Measurements from ENCODE around the gene CDC34. TPM values are rescaled to one million over a fixed set of nuclear protein-coding genes. Genes with fewer than 3 reads are reported as not detected.

CDC34 gene
- total and polyA plus RNA-seq, 5 donors from 2014 or later: 32.2 to 39.2 (median 36.9) TPM

DNA sequence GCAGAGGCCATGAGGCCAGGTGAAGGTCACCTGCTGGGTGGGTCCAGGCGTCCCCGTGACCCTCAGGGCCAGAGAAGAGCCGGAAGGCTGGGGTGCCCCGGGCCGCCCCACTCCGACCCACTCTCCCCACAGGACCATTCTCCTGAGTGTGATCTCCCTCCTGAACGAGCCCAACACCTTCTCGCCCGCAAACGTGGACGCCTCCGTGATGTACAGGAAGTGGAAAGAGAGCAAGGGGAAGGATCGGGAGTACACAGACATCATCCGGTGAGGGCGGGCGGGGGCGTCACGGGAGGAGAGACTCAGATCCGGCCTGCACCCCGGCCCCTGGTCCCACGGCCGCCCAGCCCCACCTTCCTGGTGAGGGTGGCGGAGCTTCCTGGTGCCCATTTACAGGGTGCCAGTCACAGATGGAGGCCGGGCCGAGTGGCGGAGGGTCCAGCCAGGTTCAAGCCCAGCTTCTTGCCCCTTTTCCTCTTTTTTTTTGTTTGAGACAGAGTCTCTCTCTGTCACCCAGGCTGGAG, 5.4 kb downstream of the CDC34 start:
- Mint-ChIP-seq H3K4me3 (no peak overlapping the region), H3K27ac (no peak overlapping the region), H3K27me3 (no peaks in the 10 kb centered on the region), H3K4me1 (peaks cover 0 to 23% (median 6%) of the 10 kb centered on the region in 4 donors), H3K9me3 (no peaks in the 10 kb centered on the region), H3K36me3 (peaks cover 5% of the 10 kb centered on the region)
- peaks cover 23% of the 10 kb centered on the region for H3K36me3 ChIP-seq (ENCODE audit: control insufficient read depth, insufficient read depth, low read length)
- no peaks in the 10 kb centered on the region for H3K27me3 ChIP-seq (ENCODE audit: control insufficient read depth, insufficient read depth, low read length)
- DNase-seq (no peak), ATAC-seq (ENCODE audit: low read depth in 2 of 2) (no peak)
- no peak overlapping the region for H3K4me3 ChIP-seq (ENCODE audit: low read depth, low read length)
- H3K27ac ChIP-seq (ENCODE audit: insufficient read depth, low read length, poor library complexity, severe bottlenecking): no peak overlapping the region
- H3K4me1 ChIP-seq (ENCODE audit: control insufficient read depth, insufficient read depth, low read length, poor library complexity, severe bottlenecking): peaks cover 18% of the 10 kb centered on the region
- no peaks in the 10 kb centered on the region for H3K9me3 ChIP-seq (ENCODE audit: control insufficient read depth in 2 of 2, low read length in 2 of 2)

DNA sequence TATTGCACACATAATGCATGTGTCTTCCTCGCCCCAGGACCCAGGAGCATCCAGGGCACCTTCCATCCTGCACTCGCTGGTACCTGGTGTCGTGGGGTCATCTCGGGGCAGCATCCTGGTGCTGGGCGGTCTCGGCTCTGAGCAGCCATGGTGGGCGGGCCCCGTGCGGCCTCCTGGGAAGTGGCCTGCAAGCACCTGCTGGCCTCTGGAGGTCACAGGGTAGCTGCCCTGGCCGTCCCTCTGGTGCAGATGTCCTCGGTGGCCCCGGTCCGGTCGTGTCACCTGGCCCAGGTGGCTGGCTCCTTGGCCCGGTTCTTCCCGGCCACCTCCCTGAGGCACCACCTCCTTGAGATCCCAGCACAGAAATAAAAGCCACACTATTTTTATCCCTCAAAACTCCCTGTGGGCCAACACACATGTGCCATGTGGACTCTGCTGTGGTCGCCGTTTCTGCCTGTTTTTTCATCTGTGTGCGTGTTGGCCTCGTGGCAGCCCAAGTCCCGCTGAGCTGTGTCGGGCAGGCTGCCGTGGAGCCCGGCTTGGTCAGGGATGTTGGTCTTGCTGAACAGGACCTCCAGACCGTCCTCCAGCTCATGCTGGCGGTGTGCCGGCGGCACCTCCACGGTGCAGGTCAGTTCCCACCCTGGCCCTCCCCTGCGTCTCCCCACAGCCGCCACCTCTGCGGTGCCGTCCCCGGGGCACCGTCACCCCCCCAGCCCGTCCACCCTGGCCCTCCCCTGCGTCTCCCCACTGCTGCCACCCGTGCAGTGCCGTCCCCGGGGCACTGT, 7.3 kb downstream of the CDC34 start:
- Mint-ChIP-seq H3K4me1 (peaks cover 0 to 20% (median 6%) of the 10 kb centered on the region in 4 donors), H3K27ac (no peak overlapping the region), H3K4me3 (no peak overlapping the region), H3K9me3 (no peaks in the 10 kb centered on the region), H3K36me3 (peaks cover 5% of the 10 kb centered on the region), H3K27me3 (no peaks in the 10 kb centered on the region)
- H3K4me3 ChIP-seq (ENCODE audit: low read depth, low read length): no peak overlapping the region
- no peaks in the 10 kb centered on the region for H3K9me3 ChIP-seq (ENCODE audit: control insufficient read depth in 2 of 2, low read length in 2 of 2)
- peaks cover 30% of the 10 kb centered on the region for H3K36me3 ChIP-seq (ENCODE audit: control insufficient read depth, insufficient read depth, low read length)
- DNase-seq (no peak), ATAC-seq (ENCODE audit: low read depth in 2 of 2) (no peak)
- no peak overlapping the region for H3K27ac ChIP-seq (ENCODE audit: insufficient read depth, low read length, poor library complexity, severe bottlenecking)
- H3K4me1 ChIP-seq (ENCODE audit: control insufficient read depth, insufficient read depth, low read length, poor library complexity, severe bottlenecking): peaks cover 10% of the 10 kb centered on the region
- no peaks in the 10 kb centered on the region for H3K27me3 ChIP-seq (ENCODE audit: control insufficient read depth, insufficient read depth, low read length)

DNA sequence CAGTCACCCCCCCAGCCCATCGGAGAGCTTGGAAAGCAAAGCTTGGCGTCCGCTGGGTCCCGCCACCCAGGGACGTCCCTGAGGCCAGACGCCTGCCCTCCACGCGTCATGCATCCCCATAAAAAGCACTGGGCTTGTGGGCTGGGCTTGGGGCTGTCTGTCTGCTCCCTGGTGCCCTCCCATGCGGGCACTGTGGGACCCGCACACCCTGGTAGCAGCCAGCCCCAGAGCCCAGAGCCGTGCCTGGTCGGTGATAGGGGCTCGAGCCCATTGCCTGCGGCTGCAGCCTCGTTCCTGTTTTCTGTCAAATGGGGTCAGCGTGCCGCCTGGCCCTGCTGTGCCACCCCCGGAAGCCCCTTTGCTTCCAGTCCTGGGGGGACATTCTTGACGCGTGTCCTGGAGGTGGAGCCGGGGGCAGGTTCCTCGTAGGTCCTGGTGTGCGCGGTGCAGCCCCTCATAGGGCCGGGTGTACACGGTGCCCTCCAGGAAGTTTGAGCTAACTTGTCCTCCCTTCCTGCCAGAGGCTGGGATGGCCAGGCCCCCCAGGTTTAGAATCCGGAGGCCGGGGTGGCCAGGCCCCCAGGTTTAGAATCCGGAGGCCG, 8.0 kb downstream of the CDC34 start:
- Histone ChIP-seq H3K27ac (ENCODE audit: insufficient read depth, low read length, poor library complexity, severe bottlenecking) (no peak overlapping the region), H3K4me3 (ENCODE audit: low read depth, low read length) (no peak overlapping the region), H3K27me3 (ENCODE audit: control insufficient read depth, insufficient read depth, low read length) (no peaks in the 10 kb centered on the region), H3K9me3 (ENCODE audit: control insufficient read depth in 2 of 2, low read length in 2 of 2) (no peaks in the 10 kb centered on the region), H3K36me3 (ENCODE audit: control insufficient read depth, insufficient read depth, low read length) (peaks cover 30% of the 10 kb centered on the region), H3K4me1 (ENCODE audit: control insufficient read depth, insufficient read depth, low read length, poor library complexity, severe bottlenecking) (peaks cover 14% of the 10 kb centered on the region)
- ATAC-seq (ENCODE audit: low read depth in 2 of 2): no peak
- Mint-ChIP-seq H3K4me3 (no peak overlapping the region), H3K27me3 (no peaks in the 10 kb centered on the region), H3K9me3 (no peaks in the 10 kb centered on the region), H3K4me1 (peaks cover 0 to 24% (median 6%) of the 10 kb centered on the region in 4 donors), H3K36me3 (peaks cover 5% of the 10 kb centered on the region), H3K27ac (no peak overlapping the region)
- no peak for DNase-seq

DNA sequence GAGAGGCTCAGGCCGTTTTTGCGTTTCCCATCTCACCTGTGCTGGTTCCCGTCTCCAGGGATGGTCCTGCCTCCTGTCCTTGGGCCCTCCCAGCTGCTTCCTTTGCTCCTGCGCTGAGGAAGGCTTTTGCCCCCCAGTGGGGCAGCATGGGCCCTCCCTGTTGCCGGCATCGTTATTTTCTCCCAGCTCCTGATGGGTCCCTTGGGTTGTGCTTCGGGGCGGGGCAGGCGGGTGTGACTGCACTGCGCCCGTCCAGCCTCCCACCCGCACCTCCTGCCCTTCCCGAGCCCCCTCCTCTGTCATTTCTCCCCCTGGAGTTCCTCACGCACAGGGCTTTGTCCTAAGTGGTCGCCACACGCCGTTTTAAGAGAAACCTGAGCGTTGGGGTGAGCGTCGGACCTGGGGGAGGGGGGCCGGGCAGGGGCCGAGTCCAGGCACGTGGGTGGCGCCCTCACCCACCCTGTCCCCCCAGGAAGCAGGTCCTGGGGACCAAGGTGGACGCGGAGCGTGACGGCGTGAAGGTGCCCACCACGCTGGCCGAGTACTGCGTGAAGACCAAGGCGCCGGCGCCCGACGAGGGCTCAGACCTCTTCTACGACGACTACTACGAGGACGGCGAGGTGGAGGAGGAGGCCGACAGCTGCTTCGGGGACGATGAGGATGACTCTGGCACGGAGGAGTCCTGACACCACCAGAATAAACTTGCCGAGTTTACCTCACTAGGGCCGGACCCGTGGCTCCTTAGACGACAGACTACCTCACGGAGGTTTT, 9.5 kb downstream of the CDC34 start:
- Mint-ChIP-seq H3K27ac (no peak overlapping the region), H3K36me3 (peaks cover 5% of the 10 kb centered on the region), H3K4me1 (peaks cover 0 to 29% (median 6%) of the 10 kb centered on the region in 4 donors), H3K27me3 (no peaks in the 10 kb centered on the region), H3K9me3 (no peaks in the 10 kb centered on the region), H3K4me3 (no peak overlapping the region)
- H3K4me1 ChIP-seq (ENCODE audit: control insufficient read depth, insufficient read depth, low read length, poor library complexity, severe bottlenecking): peaks cover 20% of the 10 kb centered on the region
- no peak overlapping the region for H3K27ac ChIP-seq (ENCODE audit: insufficient read depth, low read length, poor library complexity, severe bottlenecking)
- ATAC-seq (ENCODE audit: low read depth in 2 of 2): no peak
- no peak for DNase-seq
- no peaks in the 10 kb centered on the region for H3K9me3 ChIP-seq (ENCODE audit: control insufficient read depth in 2 of 2, low read length in 2 of 2)
- no peaks in the 10 kb centered on the region for H3K27me3 ChIP-seq (ENCODE audit: control insufficient read depth, insufficient read depth, low read length)
- no peak overlapping the region for H3K4me3 ChIP-seq (ENCODE audit: low read depth, low read length)
- peaks cover 30% of the 10 kb centered on the region for H3K36me3 ChIP-seq (ENCODE audit: control insufficient read depth, insufficient read depth, low read length)

DNA sequence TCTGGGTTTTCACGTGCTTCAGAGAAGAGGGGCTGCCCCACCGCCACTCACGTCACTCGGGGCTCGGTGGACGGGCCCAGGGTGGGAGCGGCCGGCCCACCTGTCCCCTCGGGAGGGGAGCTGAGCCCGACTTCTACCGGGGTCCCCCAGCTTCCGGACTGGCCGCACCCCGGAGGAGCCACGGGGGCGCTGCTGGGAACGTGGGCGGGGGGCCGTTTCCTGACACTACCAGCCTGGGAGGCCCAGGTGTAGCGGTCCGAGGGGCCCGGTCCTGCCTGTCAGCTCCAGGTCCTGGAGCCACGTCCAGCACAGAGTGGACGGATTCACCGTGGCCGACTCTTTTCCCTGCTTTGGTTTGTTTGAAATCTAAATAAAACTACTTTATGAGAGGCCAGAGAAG, 10.1 kb downstream of the CDC34 start:
- H3K27me3 ChIP-seq (ENCODE audit: control insufficient read depth, insufficient read depth, low read length): no peaks in the 10 kb centered on the region
- Mint-ChIP-seq H3K9me3 (no peaks in the 10 kb centered on the region), H3K27ac (no peak overlapping the region), H3K36me3 (peaks cover 5% of the 10 kb centered on the region), H3K4me3 (peak overlapping the region in 1 of 4 donors; percentile 15), H3K4me1 (peaks cover 0 to 29% (median 6%) of the 10 kb centered on the region in 4 donors), H3K27me3 (no peaks in the 10 kb centered on the region)
- H3K4me3 ChIP-seq (ENCODE audit: low read depth, low read length): no peak overlapping the region
- peaks cover 20% of the 10 kb centered on the region for H3K4me1 ChIP-seq (ENCODE audit: control insufficient read depth, insufficient read depth, low read length, poor library complexity, severe bottlenecking)
- ATAC-seq (ENCODE audit: low read depth in 2 of 2): no peak
- DNase-seq: no peak
- H3K9me3 ChIP-seq (ENCODE audit: control insufficient read depth in 2 of 2, low read length in 2 of 2): no peaks in the 10 kb centered on the region
- H3K36me3 ChIP-seq (ENCODE audit: control insufficient read depth, insufficient read depth, low read length): peaks cover 23% of the 10 kb centered on the region
- no peak overlapping the region for H3K27ac ChIP-seq (ENCODE audit: insufficient read depth, low read length, poor library complexity, severe bottlenecking)

DNA sequence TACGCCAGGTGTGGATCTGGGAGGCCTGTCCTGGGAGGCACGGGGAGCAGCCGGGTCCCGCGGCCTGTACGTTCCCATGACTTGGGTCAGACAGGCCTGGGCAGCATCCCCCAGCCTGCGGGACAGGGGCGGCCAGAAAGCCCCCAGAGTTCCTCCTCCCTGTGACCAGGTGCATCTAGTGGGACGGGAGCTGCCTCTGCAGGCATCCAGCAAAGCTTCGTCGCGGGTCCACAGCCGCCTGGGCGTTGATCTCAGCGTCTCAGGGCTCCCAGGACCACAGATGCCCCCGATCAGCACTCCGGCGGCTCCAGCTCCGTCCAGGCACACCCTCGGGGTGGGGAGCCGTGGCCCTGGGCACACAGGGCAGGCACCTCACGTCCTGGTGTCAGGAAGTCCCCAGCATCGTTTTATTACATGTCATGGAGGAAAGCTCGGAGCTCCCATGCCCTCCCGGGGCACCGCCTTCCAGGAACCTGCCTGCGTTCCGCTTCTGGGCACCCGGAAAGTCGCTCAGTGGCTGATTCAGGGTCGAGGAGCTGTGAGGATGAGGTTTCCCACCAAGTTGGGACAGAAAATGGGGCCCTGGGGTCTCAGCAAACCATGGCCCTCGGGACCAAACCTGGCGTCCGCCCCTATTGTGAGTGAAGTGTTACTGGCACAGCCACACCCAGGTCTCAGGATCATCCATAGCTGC, 10.8 kb downstream of the CDC34 start:
- H3K4me1 ChIP-seq (ENCODE audit: control insufficient read depth, insufficient read depth, low read length, poor library complexity, severe bottlenecking): peaks cover 20% of the 10 kb centered on the region
- H3K36me3 Mint-ChIP-seq: peaks cover 5% of the 10 kb centered on the region
- no peaks in the 10 kb centered on the region for H3K9me3 ChIP-seq (ENCODE audit: control insufficient read depth in 2 of 2, low read length in 2 of 2)
- no peaks in the 10 kb centered on the region for H3K27me3 Mint-ChIP-seq
- peaks cover 0 to 29% (median 6%) of the 10 kb centered on the region in 4 donors for H3K4me1 Mint-ChIP-seq
- peak overlapping the region in 1 of 4 donors; percentile 15 for H3K4me3 Mint-ChIP-seq
- no peak for ATAC-seq (ENCODE audit: low read depth in 2 of 2)
- no peaks in the 10 kb centered on the region for H3K9me3 Mint-ChIP-seq
- no peaks in the 10 kb centered on the region for H3K27me3 ChIP-seq (ENCODE audit: control insufficient read depth, insufficient read depth, low read length)
- no peak for DNase-seq
- H3K4me3 ChIP-seq (ENCODE audit: low read depth, low read length): no peak overlapping the region
- H3K27ac Mint-ChIP-seq: no peak overlapping the region
- H3K27ac ChIP-seq (ENCODE audit: insufficient read depth, low read length, poor library complexity, severe bottlenecking): no peak overlapping the region
- H3K36me3 ChIP-seq (ENCODE audit: control insufficient read depth, insufficient read depth, low read length): peaks cover 19% of the 10 kb centered on the region

DNA sequence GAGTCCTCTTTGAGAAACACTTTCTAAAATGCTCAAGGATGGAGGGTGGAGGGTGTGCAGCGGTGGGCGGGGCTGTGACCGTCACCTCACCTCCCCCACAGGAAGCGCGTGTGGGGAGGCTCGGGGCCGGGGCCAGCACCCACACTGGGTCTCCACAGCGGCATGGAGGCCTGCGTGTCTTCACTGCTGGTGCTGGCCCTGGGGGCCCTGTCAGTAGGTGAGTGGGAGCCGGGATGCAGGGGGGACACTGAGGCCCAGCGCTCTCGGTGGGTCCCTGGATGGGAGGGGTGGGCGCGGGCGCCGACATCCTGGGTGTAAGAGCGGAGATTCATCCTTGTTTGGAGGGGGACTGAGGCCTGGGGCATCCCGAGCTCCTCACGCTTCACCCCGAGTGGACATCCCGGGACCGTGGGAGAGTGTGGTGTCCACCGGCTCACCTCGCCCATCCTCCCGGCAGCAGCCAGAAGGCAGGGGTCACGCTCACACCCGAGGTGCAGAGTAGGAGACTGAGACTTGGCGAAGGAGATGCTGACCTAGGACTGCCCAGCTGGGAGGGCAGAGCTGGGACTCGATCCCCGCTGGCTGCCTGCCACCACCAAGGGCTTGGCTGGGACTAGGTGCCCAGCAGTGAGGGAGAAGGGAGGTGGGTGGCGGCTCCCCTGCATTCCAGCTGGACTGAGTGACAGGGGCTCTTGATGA, 12.5 kb downstream of the CDC34 start, which contains the start of gene GZMM:
Gene GZMM, plus strand, starts transcription at position 144 of the 699 bp plus-strand sequence. Its CDS starts 19 bp downstream, at position 163.
- Mint-ChIP-seq H3K4me3 (peak within 1 kb of the TSS; percentile 83 to 89 (median 87)), H3K27me3 (no peaks in the 10 kb centered on the region), H3K36me3 (no peaks in the 10 kb centered on the region), H3K9me3 (no peaks in the 10 kb centered on the region), H3K4me1 (peaks cover 0 to 24% (median 5%) of the 10 kb centered on the region in 4 donors), H3K27ac (peak within 1 kb of the TSS; percentile 60 to 90 (median 75))
- ATAC-seq (ENCODE audit: low read depth in 2 of 2): peak; percentile 97 to 98
- no peaks in the 10 kb centered on the region for H3K27me3 ChIP-seq (ENCODE audit: control insufficient read depth, insufficient read depth, low read length)
- DNase-seq: peak; percentile 47 to 86 (median 80)
- no peaks in the 10 kb centered on the region for H3K9me3 ChIP-seq (ENCODE audit: control insufficient read depth in 2 of 2, low read length in 2 of 2)
- peaks cover 20% of the 10 kb centered on the region for H3K4me1 ChIP-seq (ENCODE audit: control insufficient read depth, insufficient read depth, low read length, poor library complexity, severe bottlenecking)
- H3K4me3 ChIP-seq (ENCODE audit: low read depth, low read length): peak within 1 kb of the TSS; percentile 19
- peaks cover 8% of the 10 kb centered on the region for H3K36me3 ChIP-seq (ENCODE audit: control insufficient read depth, insufficient read depth, low read length)
- H3K27ac ChIP-seq (ENCODE audit: insufficient read depth, low read length, poor library complexity, severe bottlenecking): peak within 1 kb of the TSS; percentile 67

All from CD4-positive, CD25-positive, alpha-beta regulatory T cell (primary cell).